Psoas muscle (tissue), 8 donors: Measurements from ENCODE around the gene CRMP1. TPM values are rescaled to one million over a fixed set of nuclear protein-coding genes. Genes with fewer than 3 reads are reported as not detected.

Experiments used
- ATAC-seq, 4 donors: fragments of 200-7000 bp; cut with Tn5 transposase; one replicate each; pipeline ENCODE4 v1.9.1; 2020; ENCODE audit warnings: moderate library complexity in 3 of 4, mild to moderate bottlenecking in 2 of 4
- DNase-seq, 2 donors: peaks; one replicate each; pipeline ENCODE4 v3.0.0-alpha.2; 2020
- H3K27ac ChIP-seq: fragments of 200-600 bp; one replicate; pipeline ENCODE4 v1.8.0; 2022
- H3K27me3 ChIP-seq, 3 donors: fragments of 200-600 bp in 1 of 3; one replicate each; pipeline versions ENCODE4 v1.6.1 to v1.8.0; 2013 to 2022; ENCODE audit warnings: low read length in 2 of 3, mild to moderate bottlenecking in 2 of 3, moderate library complexity in 1 of 3; ENCODE audit not compliant: insufficient read depth in 3 of 3
- H3K36me3 ChIP-seq, 2 donors: fragments of 200-600 bp in 1 of 2; one replicate each; pipeline versions ENCODE4 v1.6.1 to v1.8.0; 2013 to 2022; ENCODE audit warnings: low read depth in 1 of 2, mild to moderate bottlenecking in 1 of 2, moderate library complexity in 1 of 2; ENCODE audit not compliant: insufficient read depth in 1 of 2
- H3K4me1 ChIP-seq: fragments of 200-600 bp; one replicate; pipeline ENCODE4 v1.8.0; 2022
- H3K4me3 ChIP-seq: fragments of 200-600 bp; one replicate; pipeline ENCODE4 v1.8.0; 2022; ENCODE audit warnings: mild to moderate bottlenecking
- H3K9me3 ChIP-seq: fragments of 200-600 bp; one replicate; pipeline ENCODE4 v1.8.0; 2022
- CTCF ChIP-seq: fragments of 200-600 bp; IDR thresholded peaks from one replicate; pipeline ENCODE4 v1.8.0; 2022; ENCODE audit warnings: antibody characterized with exemption
- WGBS, 3 donors: extraction: QIAGEN DNeasy Blood & Tissue Kit; methylation state at CpG; one replicate each; pipeline versions ENCODE4 v1.1.6 to v1.1.7; 2013; 5-methylcytosine and 5-hydroxymethylcytosine counted together
- intact Hi-C, 2 donors: fragments of 100-400 bp; cut with DNase I; formaldehyde crosslinking; loops; one replicate each; pipeline versions ENCODE4 v1.11.0 to v1.14.2; 2022
- polyA plus RNA-seq, 3 donors: library from polyadenylated mRNA; stranded (reverse); fragments of 200-250 nt; gene quantifications; one replicate each; pipeline ENCODE4 v1.2.3, GENCODE V29; 2013
- total RNA-seq, 4 donors: library from RNA; stranded (reverse); fragmentation: NEBNext Ultra II Directional in 2 of 4; extraction: Animal tissue kit (Norgen Biotek cat#: 25700) in 2 of 4; gene quantifications; one replicate each; pipeline versions ENCODE4 v1.2.1 to v1.2.4, GENCODE V29; 2021 to 2023
- donor health status: healthy with polysubstance abuse.
- donor health status: DM: no; HTN: no; CAD: no; lungs with moderate emphysema.
- donor health status: Bipolar disorder and iron deficiency.
- donor health status: healthy.
- donor health status: DM: yes; HTN: yes; CAD: no.
- donor health status: DM: no; HTN: no; CAD: no.
- donor health status: DM: no; HTN: no; CAD: no.
- donor health status: DM: yes; HTN: yes; CAD: no.

CRMP1 gene
- total and polyA plus RNA-seq, 7 donors: 0.10 to 0.89 (median 0.39) TPM

- H3K36me3 ChIP-seq: no peaks in the 10 kb centered on the region
- intact Hi-C loops: no loop called here
- H3K4me1 ChIP-seq: peaks cover 3% of the 10 kb centered on the region
- peaks cover 3% of the 10 kb centered on the region for H3K9me3 ChIP-seq
- no peak for ATAC-seq
- H3K4me3 ChIP-seq: no peak overlapping the region
- peaks cover 0 to 78% (median 41%) of the 10 kb centered on the region in 3 donors for H3K27me3 ChIP-seq
- DNase-seq: no peak
- TF ChIP-seq CTCF: no peak
- H3K27ac ChIP-seq: no peak overlapping the region
- WGBS, 3 donors: 1 to 2% (median 2%) methylated on average over 44 to 100 of the region's 100 CpGs
These were observed 423 bp downstream of the CRMP1 start for GRCh38 chr4:5892323-5893003.

- Histone ChIP-seq H3K27me3 (peaks cover 0 to 83% (median 44%) of the 10 kb centered on the region in 3 donors), H3K36me3 (no peaks in the 10 kb centered on the region), H3K4me1 (peaks cover 3% of the 10 kb centered on the region), H3K27ac (no peak overlapping the region), H3K4me3 (no peak overlapping the region), H3K9me3 (peaks cover 2% of the 10 kb centered on the region)
- 8 to 11% (median 9%) methylated on average over 34 of the region's 34 CpGs for WGBS, 3 donors
- intact Hi-C loops: no loop called here
- no peak for TF ChIP-seq CTCF
- DNase-seq: no peak
- ATAC-seq: no peak
These were observed 1.1 kb downstream of the CRMP1 start for GRCh38 chr4:5891563-5892322.

GRCh38 chr4:5890063-5890727 is 2.7 kb downstream of the CRMP1 start:
- Histone ChIP-seq H3K27me3 (peaks cover 0 to 88% (median 40%) of the 10 kb centered on the region in 3 donors), H3K27ac (no peak overlapping the region), H3K4me3 (no peak overlapping the region), H3K9me3 (no peaks in the 10 kb centered on the region), H3K4me1 (peaks cover 3% of the 10 kb centered on the region), H3K36me3 (no peaks in the 10 kb centered on the region)
- TF ChIP-seq CTCF: no peak
- DNase-seq: no peak
- no peak for ATAC-seq
- intact Hi-C loops: no loop called here
- 0 to 2% (median 1%) methylated on average over 37 to 41 of the region's 41 CpGs for WGBS, 3 donors

GRCh38 chr4:5889002-5889696 is 3.7 kb downstream of the CRMP1 start:
- intact Hi-C loops: no loop called here
- WGBS, 3 donors: 20 to 21% (median 20%) methylated on average over 8 of the region's 8 CpGs
- Histone ChIP-seq H3K36me3 (no peaks in the 10 kb centered on the region), H3K4me1 (peaks cover 3% of the 10 kb centered on the region), H3K27me3 (peaks cover 0 to 77% (median 40%) of the 10 kb centered on the region in 3 donors), H3K27ac (no peak overlapping the region), H3K4me3 (no peak overlapping the region), H3K9me3 (no peaks in the 10 kb centered on the region)
- no peak for DNase-seq
- ATAC-seq: no peak
- TF ChIP-seq CTCF: no peak
